OCI-LY3 (cell line): Measurements from ENCODE around the gene NAE1.

Experiments used
- EZH2phosphoT487 ChIP-seq: fragments of 200-600 bp; shearing (Covaris generic); IDR thresholded peaks from 2 replicates; pipeline ENCODE4 v1.6.1; 2018; ENCODE audit warnings: antibody characterized with exemption, mixed run types, low read depth
- TF ChIP-seq, protein P1 (sequence below): fragments of 200-600, 300-600 bp; sonication (generic); IDR thresholded peaks from 2 replicates; pipeline ENCODE4 v1.5.1; 2014; ENCODE audit warnings: antibody characterized with exemption, low read length, low read depth

DNA sequence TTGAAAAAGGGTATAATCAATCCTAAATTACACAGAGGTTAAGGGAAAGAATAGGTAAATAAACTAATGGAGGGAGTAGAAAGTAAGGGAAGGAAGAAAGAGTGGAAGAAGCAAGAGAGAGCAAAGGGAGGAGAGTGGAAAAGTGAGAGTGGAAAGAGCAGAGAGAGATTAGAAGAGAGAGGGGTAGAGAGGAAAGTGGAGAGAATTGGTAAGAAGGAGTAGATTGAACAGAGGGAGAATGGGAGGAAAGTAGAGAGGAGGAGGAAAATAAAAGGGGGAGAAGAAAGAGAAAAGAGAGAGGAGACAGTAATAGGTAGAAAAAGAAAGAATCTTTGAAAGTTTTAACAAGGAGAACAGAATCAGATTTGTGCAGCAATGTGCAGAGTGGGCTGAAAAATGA lies 54.3 kb downstream of the NAE1 start:
- TF ChIP-seq, protein P1, sequence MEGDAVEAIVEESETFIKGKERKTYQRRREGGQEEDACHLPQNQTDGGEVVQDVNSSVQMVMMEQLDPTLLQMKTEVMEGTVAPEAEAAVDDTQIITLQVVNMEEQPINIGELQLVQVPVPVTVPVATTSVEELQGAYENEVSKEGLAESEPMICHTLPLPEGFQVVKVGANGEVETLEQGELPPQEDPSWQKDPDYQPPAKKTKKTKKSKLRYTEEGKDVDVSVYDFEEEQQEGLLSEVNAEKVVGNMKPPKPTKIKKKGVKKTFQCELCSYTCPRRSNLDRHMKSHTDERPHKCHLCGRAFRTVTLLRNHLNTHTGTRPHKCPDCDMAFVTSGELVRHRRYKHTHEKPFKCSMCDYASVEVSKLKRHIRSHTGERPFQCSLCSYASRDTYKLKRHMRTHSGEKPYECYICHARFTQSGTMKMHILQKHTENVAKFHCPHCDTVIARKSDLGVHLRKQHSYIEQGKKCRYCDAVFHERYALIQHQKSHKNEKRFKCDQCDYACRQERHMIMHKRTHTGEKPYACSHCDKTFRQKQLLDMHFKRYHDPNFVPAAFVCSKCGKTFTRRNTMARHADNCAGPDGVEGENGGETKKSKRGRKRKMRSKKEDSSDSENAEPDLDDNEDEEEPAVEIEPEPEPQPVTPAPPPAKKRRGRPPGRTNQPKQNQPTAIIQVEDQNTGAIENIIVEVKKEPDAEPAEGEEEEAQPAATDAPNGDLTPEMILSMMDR = no peak
- TF ChIP-seq EZH2phosphoT487 = no peak
